NCI-H1417 (cell line): ENCODE measurements around the gene NPFFR2.
"Not testable (repeated sequence)": the region's sequence is repeated elsewhere in the genome, so short reads cannot be mapped to it uniquely, and the experiment has no call there.

Experiments
- DNase-seq, 3 experiments: peaks; one replicate each; lab custom pipeline; 2025; lab: John Stamatoyannopoulos, UW

NPFFR2 gene

DNA sequence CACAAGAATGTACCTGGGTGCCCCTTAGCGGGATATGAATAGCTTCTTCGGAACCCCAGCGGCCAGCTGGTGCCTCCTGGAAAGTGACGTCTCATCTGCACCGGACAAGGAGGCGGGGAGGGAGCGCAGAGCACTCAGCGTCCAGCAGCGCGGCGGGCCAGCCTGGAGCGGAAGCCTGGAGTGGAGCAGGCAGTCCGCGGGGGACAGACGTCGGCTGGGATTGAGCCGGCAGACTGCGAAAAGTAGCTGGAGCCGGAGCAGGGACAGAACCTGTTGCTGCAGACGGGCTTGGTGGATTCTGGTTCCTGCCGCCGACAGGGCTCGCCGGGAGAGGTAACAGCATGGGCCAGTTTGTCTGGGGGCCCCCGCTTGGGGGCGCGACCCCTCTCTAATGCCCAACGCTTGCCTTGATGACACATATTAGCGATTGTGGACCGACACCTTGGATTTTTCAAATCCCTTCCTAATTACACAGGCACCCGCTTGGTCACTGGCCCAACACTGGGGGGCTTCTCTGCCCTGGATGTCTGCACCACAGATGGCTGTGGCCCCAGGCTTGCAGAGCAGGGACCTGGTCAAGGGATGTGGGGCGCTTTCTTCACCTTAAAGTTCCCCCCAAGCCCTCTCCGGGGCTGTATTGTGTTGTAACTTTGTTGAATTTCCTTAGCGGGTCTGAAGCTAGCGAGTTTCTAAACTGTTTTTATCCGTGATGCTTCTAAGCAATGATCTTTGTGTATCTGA, at the start of gene NPFFR2:
NPFFR2 (plus strand) TSS at position 133 of the 741 bp plus-strand sequence. CDS start 96,592 bp downstream, outside the sequence.
- DNase-seq: no peak

DNA sequence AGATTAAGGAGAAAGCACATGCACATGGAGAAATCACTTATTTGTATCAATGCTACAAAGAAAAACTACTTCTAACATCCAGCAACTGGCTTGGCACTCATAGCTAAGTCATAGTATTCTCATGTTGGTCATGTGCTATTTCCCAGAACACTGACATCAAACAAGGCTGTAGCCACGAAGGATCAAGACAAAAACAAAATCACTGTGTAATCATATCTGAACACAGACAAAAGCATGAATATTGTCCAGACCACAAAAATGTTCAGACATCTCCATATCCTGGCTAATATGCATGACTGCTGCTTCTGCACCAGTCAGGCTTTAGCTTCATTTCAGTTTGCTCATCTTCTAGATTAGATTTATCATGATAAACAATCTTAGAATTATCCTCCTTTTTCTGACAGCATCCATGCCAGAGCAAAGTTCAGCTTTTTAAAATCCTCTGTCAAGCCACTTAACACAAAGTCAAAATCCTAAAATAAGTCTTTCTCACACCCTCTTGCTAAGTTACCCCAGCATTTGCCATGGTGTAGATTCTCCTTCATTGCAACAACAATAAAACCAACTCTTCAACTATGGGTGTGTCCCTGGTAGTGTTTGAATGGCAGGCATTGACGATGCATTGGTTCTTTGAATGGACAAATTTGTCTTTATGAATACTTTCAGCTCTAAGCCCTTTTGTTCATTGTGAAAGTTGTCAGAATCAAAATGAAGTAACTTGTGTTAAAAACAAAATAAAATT, 39.1 kb upstream of the NPFFR2 start:
- DNase-seq: no peak

DNA sequence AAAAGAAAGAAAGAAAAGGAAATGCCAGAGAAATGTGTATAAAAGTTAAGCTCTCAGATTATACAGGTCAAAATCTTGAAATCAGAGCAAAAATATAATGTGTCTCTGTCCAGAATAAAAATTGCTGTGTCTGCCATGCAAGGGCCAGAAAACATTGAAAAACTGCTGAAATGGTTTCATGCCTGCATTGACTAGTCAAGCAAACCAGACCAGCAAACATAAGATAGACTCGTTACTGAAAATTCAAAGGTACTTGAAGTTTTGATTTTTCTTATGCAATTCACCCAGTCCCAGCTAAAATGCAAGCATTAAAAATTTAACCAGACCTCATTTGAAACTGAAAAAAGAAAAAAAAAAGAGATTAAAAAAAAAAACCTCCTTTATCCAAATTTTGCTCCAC, 37.2 kb upstream of the NPFFR2 start:
- no peak for DNase-seq

DNA sequence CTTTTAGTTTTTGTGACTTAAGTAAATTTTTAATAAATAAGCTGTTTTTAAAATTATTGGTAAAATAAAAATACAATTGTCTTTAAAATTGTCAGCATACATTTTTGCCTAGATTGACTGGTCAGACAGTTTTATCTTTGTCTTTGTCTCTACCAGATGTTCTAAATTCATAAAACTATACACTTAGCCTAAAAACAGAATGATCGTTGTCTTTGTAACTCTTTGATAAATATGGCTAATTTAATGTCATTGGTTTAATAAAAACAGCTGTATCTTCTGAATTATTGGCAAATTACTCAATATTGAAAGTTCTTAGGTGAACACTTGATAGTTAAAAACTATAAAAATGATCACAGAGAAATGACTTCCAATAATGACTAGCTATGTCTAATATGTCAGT, 36.5 kb upstream of the NPFFR2 start:
- DNase-seq: no peak

DNA sequence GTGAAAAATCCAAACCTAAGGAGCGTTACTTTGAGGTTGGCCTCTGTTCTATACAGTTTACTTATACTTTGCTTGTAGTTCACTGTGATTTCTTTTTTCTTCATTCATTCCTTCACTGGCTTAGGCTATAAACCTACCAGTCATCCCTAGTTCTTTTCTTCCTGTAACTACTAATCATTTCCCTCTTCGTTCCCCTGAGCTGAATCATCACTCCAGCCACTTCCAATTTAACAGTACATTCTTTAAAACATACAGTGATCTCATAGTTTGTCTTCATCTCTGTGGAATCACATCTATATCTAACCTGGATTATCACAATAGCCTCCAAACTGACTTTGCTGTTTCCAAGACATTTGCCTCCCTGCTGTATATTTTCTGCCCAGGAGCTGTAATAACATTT, 25.2 kb upstream of the NPFFR2 start:
- no peak for DNase-seq

DNA sequence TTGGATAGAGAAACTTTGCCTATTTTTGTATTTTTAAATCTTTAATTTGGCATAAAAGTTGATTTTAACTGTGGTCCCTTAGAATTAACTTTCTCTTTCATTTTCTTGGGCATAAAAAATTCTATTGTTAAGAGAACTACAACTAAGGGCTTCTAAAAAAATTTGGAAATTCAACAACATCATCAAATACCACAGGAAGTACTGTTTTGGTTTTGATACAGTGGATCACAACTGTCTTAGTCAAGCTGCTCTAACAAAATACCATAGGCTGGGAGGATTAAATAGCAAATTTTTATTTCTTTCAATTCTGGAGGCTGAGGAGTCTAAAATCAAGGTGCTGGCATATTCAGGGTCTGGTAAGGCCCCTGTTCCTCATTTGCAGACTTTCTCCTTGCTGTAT, 19.9 kb upstream of the NPFFR2 start:
- no peak for DNase-seq

DNA sequence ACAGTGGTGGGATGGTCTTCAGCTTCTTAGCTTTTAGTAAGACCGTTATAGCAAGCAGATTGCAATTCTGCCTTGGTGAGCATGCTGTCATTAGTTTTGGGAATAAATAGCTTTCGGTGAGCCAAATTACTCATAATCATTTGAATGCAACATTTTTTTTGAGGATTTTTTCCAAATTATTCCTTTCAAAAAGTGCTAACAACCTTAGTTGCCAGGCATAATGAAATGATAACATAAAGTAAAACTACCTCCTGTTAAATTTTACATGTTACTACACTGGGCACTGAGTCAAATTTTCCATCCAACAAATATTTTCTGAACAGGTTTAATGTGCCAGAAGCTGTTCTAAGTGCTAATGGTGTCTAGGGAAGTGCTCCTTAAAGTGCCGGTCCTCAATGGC, 15.8 kb upstream of the NPFFR2 start:
- DNase-seq: peak in 1 of 3 experiments; percentile 50

DNA sequence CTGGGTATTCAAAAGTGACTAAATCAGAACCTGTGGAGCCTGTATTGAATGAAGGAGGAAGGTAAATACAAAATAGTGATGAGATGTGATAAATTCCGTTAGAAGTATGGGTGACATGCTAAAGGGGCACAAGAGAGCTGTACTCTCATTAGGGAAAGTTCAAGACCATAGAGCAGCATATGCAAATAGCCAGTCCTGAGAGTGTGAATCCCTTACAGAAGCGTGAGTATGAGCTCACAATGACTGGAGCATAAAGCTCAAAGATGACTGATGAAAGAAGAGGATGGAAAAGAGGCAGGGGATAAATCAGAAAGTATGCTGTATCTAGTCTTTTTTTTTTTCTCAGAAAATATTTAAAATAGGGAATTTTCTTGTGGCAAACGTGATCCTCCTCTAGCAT, 12.1 kb upstream of the NPFFR2 start:
- no peak for DNase-seq

DNA sequence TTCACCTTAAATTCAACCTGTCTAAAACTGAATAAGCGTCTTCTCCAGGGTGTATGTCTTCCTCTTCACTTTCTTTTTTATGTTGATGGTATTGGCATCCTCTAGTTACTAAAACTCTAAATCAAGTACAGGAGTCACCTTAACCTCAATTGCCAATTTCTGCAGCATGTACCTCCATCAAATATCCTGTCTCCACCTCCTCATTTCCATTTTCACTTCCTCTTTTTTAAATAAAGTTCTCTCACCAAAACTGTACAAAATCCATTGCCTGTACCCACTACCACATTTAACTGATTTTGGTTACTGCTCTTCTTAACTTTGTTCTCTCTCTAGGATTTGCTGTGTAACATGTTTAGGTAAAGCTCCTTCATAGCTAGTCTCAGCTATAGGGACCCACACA, 9.2 kb upstream of the NPFFR2 start:
- no peak for DNase-seq

DNA sequence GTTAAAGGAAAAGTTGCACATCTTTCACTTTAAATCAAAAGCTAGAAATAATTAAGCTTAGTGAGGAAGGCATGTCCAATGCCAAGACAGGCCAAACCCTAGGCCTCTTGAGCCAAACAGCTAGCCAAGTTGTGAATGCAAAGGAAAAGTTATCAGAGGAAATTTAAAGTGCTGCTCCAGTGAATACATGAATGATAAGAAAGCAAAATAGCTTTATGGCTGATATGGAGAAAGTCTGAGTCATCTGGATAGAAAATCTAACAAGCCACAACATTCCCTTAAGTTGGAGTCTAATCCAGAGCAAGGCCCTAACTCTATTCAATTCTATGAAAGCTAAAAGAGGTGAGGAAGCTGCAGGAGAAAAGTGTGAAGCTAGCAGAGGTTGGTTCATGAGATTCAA, 23.8 kb downstream of the NPFFR2 start:
- no peak for DNase-seq

DNA sequence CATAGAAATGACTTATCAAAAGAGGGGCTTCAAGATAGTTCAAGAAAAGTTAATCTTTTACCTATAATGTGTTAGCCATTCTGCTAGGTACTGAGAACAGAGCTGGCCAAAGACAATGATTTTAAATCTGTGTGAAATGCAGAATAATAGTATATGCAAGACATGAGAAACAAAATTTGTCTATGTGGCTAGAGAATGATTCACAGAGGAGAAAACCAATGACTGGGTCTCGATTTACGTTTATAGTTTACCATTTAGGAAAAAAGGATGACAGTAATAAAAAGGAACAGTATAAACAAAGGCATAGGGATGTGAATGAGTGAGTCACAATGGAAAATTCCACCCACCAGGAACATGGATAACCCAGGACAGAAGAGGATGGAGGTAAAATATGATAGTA, 31.9 kb downstream of the NPFFR2 start:
- no peak for DNase-seq

DNA sequence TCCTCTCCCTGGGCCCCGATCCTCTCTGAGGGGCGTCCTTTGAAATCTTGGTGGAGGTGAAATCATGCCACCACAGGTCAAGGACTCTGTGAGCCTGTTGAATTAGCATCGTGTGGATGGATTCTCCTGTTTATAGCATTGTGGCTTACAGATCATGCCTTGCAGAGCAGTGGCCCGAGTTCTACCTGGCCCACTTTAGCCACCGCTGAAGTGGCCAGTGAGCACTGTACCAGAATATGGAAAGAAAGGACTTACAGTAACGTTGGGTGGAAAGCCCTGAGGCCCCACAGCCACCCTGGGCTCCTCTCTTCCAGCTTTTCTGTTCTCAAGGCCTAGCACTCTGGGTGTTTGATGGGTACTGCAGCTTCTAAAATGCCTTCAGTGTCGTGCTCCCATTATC, 35.3 kb downstream of the NPFFR2 start:
- DNase-seq: no peak

DNA sequence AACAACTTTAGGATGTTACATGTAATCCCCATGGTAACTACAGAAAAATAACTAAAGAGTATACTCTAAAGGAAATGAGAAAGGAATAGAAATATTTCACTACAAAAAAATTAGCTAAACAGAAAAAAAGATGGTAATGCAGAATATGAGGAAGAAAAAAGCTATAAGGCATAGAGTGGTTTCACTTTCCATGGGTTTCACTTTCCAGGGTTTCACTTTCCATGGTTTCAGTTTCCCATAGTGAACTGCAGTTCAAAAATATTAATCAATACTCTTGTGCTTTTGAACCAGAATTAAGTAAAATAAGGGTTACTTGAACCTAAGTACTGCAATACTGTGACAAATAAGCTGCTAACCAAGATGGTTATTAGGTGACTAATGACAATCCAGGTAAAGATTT, 42.0 kb downstream of the NPFFR2 start:
- DNase-seq: no peak

DNA sequence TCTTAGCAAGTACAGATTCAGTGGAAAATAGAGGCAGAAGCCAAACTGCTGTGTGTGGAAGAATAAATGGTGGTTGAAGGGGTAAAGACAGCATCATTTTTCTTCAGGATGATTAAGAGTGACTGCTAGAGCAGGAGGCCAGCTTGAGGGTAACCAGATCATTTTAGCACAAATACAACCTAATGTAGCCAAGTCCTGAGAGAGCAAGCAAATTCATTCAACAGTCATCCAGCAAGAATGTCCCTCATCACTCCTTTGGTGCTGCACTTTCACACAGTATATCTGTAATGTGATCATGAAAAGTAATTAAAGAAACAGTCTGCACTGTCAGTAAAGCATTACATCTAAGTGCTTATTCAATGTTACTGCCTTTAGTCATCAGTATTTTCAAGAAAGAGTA, 44.8 kb downstream of the NPFFR2 start:
- DNase-seq: no peak

DNA sequence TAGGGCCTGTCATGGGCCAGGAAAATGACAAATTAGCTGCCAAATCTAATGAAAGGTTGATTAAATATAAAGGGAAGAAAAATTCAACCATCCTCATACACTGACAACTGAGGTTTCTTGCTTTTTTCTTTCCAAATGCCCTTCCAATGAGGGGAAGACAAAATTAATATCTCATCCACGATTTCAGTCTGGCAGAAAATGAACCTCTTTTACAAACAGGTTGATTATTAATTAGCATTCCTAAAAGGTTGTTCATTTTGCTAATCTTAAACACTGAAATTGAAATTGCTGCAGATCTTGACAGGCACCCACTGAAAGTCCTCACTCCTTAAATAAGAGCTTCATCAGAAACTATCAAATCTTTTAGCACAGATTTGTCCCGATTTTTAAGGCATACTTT, 45.5 kb downstream of the NPFFR2 start:
- DNase-seq: no peak

DNA sequence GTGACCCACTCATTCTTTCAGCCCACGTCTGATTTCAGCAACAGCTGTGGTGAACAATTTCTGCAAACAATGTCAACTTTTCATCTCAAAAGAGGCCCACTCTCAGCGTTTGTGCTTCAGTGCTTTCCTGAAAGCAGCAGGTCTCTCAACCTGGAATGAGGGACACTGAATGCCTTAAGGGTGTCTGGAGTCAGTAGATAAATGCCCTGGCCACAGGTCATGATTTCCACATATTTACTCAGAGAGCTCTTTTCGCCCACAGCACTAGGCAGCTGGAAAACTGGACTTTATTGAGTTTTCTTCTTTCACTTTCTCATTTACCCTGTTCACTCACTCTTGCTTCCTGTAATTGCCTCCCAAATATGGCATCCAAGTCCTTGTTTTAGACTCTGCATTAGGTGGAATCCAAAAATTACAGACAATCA, 52.8 kb downstream of the NPFFR2 start:
- peak in 1 of 3 experiments; percentile 28 for DNase-seq

DNA sequence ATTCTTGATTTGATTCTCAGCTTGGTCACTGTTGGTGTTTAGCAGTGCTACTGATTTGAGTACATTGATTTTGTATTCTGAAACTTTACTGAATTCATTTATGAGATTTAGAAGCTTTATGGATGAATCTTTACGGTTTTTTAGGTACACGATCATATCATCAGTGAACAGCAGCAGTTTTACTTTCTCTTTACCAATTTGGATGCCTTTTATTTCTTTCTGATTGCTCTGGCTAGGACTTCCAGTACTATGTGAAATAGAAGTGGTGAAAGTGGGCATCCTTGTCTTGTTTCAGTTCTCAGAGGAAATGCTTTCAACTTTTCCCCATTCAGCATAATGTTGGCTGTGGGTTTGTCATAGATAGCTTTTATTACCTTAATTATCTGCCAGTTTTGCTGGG, 58.8 kb downstream of the NPFFR2 start:
- DNase-seq: not testable (repeated sequence)

DNA sequence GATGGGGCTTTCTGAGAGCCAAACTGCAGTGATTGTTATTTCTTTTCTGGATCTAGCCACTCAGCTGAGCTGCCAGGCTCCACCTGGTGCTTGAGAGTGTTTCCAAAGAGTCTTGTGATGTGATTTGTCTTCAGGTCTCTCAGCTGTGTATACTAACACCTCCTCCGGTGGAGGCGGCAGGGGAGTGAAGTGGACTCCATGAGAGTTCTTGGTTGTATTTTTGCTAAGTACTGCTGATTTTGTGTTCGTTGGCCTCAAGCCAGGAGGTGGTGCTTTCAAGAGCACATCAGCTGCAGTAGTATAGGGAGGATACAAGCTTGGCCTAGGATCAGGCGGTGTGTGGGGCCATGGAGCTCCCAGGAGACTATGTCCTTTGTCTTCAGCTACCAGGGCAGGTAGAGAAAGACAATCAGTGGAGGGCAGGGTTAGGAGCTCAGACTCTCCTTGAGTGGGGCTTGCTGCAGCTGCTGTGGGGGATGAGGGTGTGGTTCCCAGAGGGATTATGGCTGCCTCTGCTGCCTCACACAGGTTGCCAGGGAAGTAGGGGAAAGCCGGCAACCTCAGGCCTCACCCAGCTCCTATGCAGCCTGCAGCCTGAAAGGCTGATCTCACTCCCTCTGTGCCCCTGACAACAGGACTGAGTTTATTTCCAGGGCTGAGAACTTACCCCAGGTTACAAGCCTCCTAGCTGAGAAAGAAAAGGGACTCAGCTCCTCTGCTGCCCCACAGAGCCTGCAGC, 62.4 kb downstream of the NPFFR2 start:
- peak in 2 of 3 experiments; percentile 35 to 99 for DNase-seq

DNA sequence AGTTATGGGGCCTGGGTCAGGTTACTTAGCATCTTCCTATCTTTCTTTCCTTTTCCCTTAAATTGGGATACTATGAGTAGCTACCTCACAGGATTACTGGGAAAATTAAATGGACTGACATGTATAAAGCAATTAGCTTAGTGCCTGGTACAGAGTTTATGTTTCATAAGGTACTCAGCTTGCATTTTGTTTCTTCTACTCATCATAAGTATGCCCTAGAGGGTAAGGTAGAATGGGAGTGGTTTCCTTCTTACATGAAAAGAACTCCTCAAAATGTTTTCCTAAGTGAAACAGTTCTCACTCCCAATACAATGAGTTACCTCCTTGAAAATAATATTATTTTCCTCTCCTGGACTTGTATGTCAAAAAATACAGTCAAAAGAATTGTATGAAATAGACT, 75.7 kb downstream of the NPFFR2 start:
- DNase-seq: no peak

DNA sequence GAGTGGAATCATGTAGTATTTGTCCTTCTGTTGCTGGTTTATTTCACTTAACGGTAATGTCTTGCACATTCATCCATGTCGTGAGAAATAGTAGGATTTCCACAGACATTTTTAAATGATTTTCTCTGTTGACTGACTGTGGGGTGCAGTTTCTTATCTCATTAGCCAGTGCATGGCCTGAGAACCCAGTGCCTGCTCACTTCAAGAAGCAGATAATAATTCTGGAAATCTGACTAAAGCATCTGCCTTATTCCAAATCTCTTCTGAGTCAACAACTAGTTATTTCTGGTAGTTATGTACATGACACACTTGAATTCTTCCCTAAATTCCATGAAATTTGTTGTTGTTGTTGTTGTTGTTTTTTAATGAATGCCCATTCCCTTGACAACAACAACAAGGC, 77.6 kb downstream of the NPFFR2 start:
- DNase-seq: no peak

DNA sequence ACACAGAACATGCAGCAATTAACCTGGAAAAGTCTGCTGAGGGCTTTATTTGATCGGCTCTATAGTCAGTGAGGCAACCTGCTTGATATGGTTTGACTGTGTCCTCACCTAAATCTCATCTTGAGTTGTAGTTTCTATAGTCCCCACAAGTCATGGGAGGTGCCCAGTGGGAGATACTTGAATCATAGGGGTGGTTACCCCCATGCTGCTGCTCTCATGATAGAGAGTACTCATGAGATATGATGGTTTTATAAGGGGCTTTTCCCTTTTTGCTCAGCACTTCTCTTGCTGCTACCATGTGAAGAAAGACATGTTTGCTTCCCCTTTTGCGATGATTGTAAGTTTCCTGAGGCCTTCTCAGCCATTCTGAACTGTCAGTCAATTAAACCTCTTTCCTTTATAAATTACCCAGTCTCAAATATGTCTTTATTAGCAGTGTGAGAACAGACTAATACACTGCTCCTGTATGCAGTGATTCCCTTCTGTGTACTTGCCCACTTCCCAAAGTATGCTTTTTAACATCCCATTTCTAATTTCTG, 78.2 kb downstream of the NPFFR2 start:
- DNase-seq: no peak

DNA sequence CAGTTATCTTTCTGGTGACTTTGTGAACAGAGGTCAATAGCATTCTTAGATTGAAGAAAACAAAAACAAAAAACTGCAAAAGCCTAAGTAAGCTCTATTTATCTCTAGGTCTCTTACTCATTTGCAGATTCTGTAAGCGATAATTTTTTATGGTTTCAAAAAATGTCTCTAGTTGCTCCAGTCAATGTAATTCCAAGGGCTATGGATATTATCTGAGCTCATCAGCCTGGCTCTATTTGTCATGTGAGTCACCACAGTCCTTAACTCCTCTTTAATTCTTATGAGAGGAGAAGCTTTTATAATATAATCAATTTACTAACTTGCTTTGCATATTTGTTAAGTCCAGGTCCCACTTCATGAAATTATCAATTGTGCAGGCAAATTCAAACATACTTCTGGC, 79.1 kb downstream of the NPFFR2 start:
- DNase-seq: no peak

DNA sequence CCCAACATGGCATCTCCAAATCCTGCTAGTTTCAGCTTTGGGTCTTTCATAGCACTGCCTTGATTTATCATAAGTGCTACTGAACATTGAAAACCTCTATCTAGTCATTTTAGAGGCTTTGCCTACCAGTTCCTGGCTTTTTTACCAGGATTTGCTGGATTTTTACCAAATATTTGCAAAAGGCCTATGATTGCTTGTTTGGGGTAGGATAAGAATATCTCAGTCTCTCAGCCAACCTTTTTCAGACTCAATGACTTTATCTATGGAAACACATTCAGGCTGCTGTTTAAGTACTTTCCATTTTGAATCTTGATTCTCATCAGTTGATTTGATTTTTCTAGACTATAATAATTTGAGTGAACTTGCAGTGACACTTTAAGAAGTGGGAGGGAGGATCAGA, 80.1 kb downstream of the NPFFR2 start:
- DNase-seq: no peak
